ENCODE results near the gene ARFGEF3. TPM values are rescaled to one million over a fixed set of nuclear protein-coding genes. Genes with fewer than 3 reads are reported as not detected.

ARFGEF3 gene
- total and polyA plus RNA-seq, 10 of the 15 experiments (the other 5 are each of a cell fraction or from before 2014, with no cell fraction given) = under 0.01 to 0.08 (median 0.02) TPM; not detected in 1

DNA sequence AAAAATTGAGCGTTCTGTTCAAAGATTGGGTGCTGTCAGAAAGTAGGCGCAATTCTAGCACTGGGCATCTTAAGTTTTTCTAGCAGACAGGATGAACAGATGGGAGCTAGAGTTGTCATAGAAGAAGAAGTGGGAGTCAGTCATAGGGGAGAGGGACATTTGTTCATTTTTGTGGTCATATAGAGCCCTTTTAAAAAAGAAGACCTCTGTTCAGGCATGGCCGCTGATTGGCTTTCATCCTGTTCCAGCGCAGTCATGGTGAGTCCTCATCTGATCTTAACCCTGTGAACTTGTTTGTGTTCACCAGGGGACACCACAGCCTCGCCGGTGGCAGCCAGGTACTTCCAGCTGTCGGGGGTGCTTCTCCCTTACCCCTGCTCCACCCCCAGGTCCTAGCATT, 86.3 kb downstream of the ARFGEF3 start:
- no peaks in the 10 kb centered on the region for H3K36me3 ChIP-seq (ENCODE audit: control insufficient read depth in 2 of 2, insufficient read depth in 2 of 2, low read length in 1 of 2)
- BruUV-seq (replicated peaks) = no TSS peak
- ChIA-PET SMC1A (ENCODE audit: uncharacterized antibody, unreplicated experiment) (interaction anchor here (0.9 kb wide), 1 partner anchor 8 kb away, joined by 3 read pairs; no protein-coding TSS in a partner anchor), RAD21 (ENCODE audit: unreplicated experiment) (no interaction called here), POLR2A (no interaction called here), CTCF (interaction anchor here (1.1 kb wide), 1 partner anchor 40 kb away, joined by 3 read pairs; no protein-coding TSS in a partner anchor)
- peaks cover 0 to 2% of the 10 kb centered on the region in 2 experiments; a peak in 1 of 4 replicates for H3K27me3 ChIP-seq (replicated peaks in 1 of 2; ENCODE audit: control insufficient read depth in 2 of 2, insufficient read depth in 2 of 2, low read length in 1 of 2)
- H4K20me1 ChIP-seq (ENCODE audit: control insufficient read depth, insufficient read depth) = no peaks in the 10 kb centered on the region
- no peaks in the 10 kb centered on the region for H3K9me3 ChIP-seq (replicated peaks; ENCODE audit: control insufficient read depth, insufficient read depth, low read length)
- H3K4me3 ChIP-seq = no peak overlapping the region
- no peak for FAIRE-seq
- no peak overlapping the region for H3K4me2 ChIP-seq (ENCODE audit: control insufficient read depth, insufficient read depth)
- ATAC-seq = no peak
- no peaks in the 10 kb centered on the region for H3K79me2 ChIP-seq (ENCODE audit: control insufficient read depth, insufficient read depth, low read length)
- intact Hi-C loops (cut with micrococcal nuclease; ENCODE audit: unreplicated experiment) (no loop called here), in situ Hi-C loops (cut with MboI) (no loop called here)
- WGBS (ENCODE audit: insufficient coverage, insufficient replicate concordance, low lambda C conversion rate, missing lambda C conversion rate) = 28% methylated on average over 7 of the region's 7 CpGs
- no peaks in the 10 kb centered on the region for H3K4me1 ChIP-seq (ENCODE audit: control insufficient read depth, insufficient read depth, low read length)
- no peak overlapping the region for H3K27ac ChIP-seq (ENCODE audit: control insufficient read depth, insufficient read depth)
- no peak overlapping the region for H3K9ac ChIP-seq (ENCODE audit: control insufficient read depth, insufficient read depth, low read length)
- DNase-seq (ENCODE audit: low read depth, low spot score) = no peak
- no peak overlapping the region for H2AFZ ChIP-seq (ENCODE audit: control insufficient read depth, low read depth, low read length)
- TF ChIP-seq PML (IDR thresholded peaks at IDR 0.05; ENCODE audit: low read length) = no peak
- no peak for TF ChIP-seq EP300 (IDR thresholded peaks at IDR 0.05; ENCODE audit: borderline replicate concordance in 1 of 2, control insufficient read depth in 1 of 2, low read depth in 2 of 2, low read length in 2 of 2)
- TF ChIP-seq RBBP5 (conservative IDR thresholded peaks at IDR 0.05) = no peak
- no peak for TF ChIP-seq CUX1 (IDR thresholded peaks at IDR 0.05; ENCODE audit: insufficient replicate concordance, low read depth, low read length)
- TF ChIP-seq, protein P1, sequence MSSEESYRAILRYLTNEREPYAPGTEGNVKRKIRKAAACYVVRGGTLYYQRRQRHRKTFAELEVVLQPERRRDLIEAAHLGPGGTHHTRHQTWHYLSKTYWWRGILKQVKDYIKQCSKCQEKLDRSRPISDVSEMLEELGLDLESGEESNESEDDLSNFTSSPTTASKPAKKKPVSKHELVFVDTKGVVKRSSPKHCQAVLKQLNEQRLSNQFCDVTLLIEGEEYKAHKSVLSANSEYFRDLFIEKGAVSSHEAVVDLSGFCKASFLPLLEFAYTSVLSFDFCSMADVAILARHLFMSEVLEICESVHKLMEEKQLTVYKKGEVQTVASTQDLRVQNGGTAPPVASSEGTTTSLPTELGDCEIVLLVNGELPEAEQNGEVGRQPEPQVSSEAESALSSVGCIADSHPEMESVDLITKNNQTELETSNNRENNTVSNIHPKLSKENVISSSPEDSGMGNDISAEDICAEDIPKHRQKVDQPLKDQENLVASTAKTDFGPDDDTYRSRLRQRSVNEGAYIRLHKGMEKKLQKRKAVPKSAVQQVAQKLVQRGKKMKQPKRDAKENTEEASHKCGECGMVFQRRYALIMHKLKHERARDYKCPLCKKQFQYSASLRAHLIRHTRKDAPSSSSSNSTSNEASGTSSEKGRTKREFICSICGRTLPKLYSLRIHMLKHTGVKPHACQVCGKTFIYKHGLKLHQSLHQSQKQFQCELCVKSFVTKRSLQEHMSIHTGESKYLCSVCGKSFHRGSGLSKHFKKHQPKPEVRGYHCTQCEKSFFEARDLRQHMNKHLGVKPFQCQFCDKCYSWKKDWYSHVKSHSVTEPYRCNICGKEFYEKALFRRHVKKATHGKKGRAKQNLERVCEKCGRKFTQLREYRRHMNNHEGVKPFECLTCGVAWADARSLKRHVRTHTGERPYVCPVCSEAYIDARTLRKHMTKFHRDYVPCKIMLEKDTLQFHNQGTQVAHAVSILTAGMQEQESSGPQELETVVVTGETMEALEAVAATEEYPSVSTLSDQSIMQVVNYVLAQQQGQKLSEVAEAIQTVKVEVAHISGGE (CRISPR knock-in tag; IDR thresholded peaks at IDR 0.05) = no peak
- TF ChIP-seq BACH1 (IDR thresholded peaks at IDR 0.05; ENCODE audit: borderline replicate concordance) = no peak
- TF ChIP-seq IKZF2 (IDR thresholded peaks at IDR 0.05) = no peak
- TF ChIP-seq SMC3 (IDR thresholded peaks at IDR 0.05; ENCODE audit: borderline replicate concordance, low read length) = no peak
- TF ChIP-seq, protein P2, sequence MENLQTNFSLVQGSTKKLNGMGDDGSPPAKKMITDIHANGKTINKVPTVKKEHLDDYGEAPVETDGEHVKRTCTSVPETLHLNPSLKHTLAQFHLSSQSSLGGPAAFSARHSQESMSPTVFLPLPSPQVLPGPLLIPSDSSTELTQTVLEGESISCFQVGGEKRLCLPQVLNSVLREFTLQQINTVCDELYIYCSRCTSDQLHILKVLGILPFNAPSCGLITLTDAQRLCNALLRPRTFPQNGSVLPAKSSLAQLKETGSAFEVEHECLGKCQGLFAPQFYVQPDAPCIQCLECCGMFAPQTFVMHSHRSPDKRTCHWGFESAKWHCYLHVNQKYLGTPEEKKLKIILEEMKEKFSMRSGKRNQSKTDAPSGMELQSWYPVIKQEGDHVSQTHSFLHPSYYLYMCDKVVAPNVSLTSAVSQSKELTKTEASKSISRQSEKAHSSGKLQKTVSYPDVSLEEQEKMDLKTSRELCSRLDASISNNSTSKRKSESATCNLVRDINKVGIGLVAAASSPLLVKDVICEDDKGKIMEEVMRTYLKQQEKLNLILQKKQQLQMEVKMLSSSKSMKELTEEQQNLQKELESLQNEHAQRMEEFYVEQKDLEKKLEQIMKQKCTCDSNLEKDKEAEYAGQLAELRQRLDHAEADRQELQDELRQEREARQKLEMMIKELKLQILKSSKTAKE (IDR thresholded peaks at IDR 0.05; ENCODE audit: low read depth, poor library complexity, severe bottlenecking) = no peak
- TF ChIP-seq GABPA (IDR thresholded peaks at IDR 0.05; ENCODE audit: low read depth) = no peak
- no peak for TF ChIP-seq ZNF274 (IDR thresholded peaks at IDR 0.05; ENCODE audit: insufficient read depth, insufficient read length)
- no peak for TF ChIP-seq RUNX3 (IDR thresholded peaks at IDR 0.05; ENCODE audit: low read length)

All from GM12878 (cell line).